Effector CD8-positive, alpha-beta T cell (primary cell): ENCODE data around the gene MED13L.

Experiments used
- DNase-seq: peaks from one replicate; lab custom pipeline; 2025; lab: John Stamatoyannopoulos, UW

MED13L gene

DNA sequence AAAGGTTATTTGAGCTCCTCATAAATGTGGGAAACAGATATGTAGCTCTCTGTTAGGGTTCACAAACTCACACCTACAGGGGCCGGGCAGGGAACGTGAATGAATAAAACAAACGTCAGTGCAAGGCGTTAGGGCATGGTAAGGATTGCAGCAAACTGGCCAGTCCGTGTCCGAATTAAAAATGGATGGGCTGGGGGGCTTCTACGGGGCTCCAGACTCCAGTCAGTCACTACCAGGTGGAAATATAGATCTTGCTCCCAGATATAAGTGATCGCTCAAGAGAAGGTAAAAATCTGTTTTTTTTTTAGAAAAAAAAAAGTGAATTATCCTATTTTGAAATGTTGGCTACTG is 333.1 kb downstream of the MED13L start:
- DNase-seq = no peak

DNA sequence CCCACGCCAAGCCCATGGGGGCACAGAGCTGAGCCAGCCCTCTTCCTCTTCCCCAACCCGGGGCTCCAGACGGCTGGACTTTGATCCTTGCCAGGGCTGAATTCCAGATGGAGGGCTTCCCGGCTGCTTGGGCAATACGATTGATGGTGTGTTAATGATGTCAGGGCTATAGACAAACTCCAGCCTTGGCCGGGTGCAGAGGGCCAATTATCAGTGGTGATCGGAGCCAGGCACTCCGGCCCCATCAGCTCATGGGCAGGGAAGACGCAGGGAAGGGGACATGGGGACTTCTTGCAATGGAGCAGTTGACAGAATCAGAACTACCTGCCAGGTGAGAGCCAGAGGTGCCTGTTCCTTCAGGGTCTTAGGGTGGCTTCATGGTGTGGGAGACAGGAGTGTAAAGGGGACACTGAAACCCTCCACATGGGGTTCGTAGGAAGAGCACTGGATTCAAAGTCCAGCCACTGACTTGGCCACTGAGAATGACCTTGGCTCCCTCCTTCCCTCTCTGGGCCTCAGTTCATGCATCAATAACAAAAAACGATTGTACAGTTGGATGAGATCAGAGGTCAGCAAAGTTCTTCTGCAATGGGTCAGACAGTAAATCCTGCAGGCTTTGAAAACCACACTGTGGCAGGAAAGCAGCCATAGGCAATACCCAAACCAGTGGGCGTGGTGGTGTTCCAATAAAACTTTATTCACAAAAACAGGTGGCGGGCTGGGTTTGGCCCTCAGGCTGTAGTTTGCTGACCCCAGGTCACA is 333.7 kb downstream of the MED13L start:
- no peak for DNase-seq

DNA sequence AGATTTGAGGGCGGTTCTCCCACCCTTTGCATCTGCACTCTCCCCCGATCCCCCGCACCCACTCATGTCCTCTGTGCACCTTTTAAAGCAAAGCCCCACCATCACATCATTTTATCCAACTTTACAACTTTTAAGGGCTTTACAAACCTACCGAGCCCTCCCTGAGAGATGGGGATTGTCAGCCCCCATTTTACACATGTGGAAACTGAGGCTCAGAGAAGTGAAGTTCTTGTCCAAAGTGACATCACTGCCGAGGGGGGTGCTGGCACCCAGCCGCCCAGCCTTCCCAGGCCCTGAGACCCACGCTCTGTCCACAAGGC is 334.2 kb downstream of the MED13L start:
- no peak for DNase-seq

DNA sequence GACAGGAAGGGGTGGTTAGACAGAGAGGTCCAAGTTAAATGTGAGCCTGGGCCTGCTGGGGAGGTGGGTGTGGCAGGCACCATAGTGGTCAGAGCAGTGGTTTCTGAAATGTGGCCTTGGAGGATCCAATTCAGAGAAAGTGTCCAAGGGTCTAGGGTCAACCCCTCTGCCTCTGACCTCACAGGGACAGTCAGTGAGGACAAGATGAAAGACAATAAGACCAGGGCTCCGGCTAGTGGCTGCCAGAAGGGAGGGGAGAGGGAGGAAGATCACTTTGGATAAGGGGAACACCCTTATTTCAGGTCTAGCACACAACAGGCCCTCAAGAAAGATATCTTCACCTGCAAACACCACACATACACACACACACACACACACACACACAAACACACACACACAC is 335.1 kb downstream of the MED13L start:
- DNase-seq = no peak

DNA sequence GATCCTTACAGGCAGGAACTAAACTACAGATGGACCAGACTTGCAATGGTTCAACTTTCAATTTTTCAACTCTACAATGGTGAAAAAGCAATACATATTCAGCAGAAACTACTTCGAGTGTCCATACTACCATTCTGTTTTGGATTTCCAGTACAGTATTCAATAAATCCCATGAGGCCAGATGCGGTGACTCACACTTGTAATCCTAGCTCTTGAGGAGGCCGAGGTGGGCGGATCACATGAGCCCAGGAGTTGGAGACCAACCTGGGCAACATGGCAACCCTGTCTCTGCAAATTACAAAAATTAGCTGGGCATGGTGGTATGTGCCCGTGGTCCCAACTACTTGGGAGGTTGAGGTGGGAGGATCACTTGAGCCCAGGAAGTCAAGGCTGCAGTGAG is 336.1 kb downstream of the MED13L start:
- DNase-seq = no peak

DNA sequence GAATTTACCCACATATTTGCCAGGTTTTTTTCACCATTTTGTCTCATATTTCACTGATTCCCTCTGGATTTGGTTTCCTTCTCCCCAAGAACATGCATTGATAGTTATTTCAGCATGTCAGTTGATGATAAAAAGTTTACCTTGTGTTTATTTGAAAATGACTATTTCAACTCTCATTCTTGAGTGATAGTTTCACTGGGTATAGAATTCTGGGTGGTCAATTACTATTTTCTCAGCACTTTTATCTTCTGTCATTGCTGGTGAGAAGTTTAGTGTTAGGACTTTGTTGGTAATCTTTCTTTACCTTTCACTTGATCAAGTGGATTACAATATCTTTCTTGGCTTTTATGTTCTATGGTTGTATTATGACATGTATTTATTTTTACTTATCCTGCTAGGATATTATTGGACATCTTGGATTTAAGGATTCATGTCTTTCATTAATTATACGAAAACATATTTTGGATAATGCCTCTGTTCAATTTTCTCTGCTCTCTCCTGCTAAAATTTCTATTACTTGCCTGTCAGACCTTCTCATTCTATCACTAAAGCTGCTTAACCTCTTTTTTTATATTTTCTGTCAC is 338.6 kb downstream of the MED13L start:
- DNase-seq = no peak

DNA sequence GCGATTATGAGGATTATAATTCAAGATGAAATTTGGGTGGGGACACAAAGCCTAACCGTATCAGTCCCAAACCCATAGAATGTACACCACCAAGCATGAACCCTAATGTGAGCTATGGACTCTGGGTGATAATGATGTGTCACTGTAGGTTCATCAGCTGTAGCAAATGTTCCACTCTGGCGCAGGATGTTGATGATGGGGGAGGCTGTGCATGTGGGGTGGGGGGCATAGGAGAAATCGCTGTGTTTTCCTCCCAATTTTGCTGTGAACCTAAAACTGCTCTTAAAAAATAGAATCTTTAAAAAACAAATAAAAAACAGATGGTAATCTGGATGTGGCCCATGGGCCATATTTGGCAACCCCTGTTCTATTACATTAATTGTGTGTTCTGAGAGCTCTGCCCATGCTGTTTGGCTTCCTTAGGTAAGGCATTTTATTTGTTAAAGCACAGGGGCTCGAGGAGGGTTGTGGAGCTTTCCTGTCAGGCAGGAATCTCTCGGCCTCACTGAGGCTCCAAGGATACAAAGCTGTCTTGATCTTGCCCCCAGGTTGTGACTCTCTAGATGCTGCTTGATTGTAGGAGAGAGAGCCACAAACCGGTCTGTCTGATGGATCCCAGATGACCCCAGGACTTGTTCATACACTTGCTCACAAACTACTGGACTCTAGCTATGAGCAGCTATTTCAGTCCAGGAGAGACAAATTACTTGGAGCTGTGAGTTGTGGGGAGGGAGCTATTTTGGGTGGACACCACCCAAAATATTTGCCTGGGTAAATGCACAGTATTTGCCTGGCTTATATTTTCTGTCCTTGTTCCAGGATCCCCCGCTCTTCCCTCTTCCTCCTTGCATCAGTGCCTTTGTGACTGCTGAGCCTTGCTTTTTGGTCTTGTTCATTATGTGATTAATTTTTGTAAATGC is 340.2 kb downstream of the MED13L start:
- no peak for DNase-seq

DNA sequence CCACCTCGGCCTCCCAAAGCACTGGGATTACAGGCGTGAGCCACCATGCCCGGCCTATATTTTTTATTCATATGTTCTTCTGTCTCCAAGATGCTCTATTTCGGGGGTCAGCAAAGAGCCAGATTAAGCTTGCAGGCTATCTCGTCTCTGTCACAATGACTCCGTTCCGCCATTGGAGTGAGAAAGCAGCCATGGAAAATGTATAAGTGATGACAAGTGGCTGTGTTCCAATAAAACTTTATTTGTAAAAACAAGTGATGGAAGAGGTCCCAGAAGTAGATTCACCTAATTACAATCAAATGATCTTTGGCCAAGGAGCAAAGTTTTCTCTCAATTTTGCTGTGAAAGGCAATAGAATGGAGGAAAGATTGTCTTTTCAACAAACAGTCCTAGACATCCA is 342.6 kb downstream of the MED13L start:
- DNase-seq = no peak

DNA sequence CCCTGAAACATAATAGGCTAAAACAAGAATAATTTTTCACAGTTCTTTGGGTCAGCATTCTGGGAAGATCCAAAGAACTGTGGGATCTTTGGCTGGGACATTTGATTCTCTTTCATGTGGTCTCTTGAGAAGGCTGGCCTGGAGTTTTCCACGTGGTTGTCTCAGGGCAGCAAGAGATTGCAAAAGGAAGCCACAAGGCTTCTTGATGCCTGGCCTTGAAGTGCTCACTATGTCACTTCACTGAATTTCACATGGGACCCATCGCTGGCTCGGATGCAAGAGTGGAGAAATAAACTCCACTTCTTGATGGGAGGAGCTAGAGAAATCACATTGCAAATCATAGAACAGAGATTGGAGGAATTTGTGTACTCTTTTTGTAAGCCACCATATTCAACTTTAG is 343.4 kb downstream of the MED13L start:
- no peak for DNase-seq

DNA sequence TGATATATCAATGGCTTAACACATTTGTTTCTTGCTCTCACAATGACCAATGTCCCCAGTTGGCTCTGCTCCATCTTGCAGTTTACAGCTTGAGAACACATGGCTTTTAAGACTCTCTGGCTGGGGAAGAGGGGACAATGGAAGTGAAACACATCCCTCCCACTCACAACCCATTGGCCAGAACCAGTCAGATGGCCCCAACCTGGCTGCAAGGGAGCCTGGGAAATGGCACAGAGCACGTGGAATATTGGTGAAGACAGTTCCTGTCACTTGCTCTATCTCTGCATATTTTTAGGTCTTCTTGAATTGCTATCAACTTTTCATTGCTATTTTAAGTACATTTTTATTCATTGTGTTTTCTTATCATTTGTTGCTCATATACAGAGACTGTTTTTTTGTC is 345.4 kb downstream of the MED13L start:
- DNase-seq = no peak

DNA sequence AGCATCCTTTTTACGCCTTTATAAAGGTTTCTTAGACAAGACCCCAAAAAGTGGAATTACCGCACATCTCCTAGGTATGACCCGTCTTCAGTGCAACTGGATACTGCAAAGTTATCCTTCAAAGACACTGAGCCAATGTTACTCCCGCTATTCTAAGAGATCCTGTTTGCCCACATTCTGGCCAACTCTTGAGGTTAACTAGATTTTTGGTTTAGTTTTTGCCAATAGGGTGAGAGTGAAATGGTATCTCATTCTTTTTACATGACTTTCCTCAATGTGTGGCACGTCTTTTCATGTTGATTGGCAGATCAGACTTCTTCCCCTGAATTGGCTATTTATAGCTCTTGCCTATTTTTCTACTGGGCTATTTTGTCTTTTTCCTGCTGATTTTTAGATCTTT is 347.2 kb downstream of the MED13L start:
- DNase-seq = no peak

DNA sequence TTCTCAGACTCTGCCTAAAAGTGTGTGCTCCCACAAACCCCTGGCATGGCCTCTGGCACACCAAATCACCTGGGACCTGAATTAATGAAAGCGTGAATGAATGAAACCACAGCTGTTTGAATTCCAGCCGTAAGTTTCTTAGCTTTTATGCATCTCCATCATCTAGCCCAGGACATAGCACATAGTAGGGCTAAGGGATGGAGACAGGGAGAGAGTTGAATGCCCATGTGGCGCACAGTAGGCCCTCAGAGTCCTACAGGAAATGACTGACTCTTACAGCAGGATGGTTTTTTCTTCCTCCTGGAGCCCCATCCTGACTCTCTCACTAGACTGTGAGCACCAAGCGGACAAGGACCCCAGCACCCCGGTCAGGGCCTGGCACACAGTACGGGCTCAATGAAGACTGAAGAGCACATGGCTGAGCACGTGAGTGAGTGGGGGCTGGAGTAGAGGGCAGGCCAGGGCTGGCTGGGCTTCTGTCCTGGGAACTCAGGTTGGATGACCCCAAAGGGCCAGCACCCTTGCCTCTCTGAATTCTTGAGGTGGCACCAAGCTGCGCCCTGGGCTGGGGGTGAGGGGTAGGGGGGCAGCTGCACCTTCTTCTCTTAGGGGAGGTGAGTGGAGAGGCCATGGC is 351.3 kb downstream of the MED13L start:
- no peak for DNase-seq

DNA sequence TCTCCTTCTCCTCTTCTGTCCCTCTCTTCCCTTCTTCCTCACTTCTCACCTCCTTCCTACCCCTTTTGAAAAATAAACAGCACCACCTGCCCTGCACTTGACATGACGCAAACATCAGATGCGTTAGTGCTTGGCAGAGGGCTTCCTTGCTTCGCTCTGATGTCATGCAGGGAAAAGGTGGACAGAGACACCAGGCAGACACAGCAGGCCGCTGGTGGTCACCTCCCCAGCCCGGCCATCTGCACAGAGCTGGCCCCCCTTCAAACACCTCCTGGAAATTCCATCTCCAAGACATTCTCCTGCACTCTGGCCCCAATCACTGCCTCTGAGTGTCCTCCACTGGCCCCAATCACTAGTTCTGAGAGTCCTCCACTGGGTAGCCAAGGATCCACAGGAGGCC is 353.6 kb downstream of the MED13L start:
- DNase-seq = no peak

DNA sequence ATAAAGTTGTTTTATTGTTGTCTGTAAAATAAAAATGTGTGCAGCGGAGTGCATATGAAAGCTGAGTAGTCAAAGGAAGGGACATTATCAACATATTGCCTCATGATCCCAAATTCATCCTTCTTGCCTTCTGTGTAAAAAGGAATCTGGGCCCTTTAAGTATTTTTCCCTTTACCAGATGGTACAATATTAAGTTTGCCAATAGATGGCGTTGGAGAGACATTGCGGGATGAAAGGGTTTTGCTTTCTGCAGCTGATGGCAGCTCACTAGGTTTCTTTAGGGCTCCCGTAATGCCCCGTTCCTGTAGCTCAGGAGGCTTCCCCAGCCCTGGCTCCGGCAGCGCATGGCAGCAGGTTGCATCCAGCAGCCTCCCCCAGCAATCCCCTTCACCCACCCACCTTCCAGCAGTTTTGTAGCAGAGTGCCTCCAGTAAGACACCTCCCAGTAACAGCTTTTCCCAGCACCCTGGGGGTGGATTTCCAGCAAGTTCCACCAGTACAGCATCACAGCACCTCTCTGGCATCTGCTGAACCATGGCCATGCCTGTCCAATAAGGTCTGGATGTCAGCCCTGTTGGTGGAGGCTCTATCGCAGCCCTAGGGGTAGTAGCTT is 354.4 kb downstream of the MED13L start:
- DNase-seq = no peak

DNA sequence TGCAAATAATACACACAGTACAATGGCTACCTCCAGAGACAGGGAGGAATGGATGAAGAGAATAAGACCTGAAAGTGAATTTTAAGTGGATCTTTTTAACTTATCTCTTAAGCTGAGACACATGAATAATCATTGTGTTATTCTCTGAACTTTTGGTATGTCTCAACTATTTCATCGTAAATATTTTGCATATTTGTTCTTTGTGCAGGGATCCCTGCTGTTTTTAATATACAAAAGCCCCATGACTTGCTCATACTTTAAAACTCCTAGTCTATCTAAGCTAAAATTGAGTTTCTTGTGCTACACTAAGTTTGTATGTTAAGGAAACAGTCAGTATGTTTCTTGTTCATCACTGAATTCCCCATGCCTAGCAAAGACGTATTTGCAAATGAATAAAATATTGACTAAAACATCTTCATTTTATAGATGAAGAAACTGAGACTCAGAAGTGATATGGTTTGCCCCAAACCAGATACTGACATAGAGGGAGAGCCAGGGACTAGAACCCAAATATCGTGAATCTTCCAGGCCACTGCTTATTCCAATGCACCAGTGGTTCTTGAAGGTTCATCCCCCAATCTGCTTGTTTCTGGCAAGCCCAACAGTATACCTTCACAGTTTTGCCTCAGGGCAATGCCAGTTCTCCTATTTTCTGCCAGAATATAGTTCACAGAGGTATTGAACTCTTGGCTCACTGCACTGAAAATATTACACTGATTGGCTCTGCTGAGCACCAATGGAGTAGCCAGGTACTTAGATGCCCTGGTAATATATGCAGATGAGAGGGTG is 356.9 kb downstream of the MED13L start:
- DNase-seq = no peak

DNA sequence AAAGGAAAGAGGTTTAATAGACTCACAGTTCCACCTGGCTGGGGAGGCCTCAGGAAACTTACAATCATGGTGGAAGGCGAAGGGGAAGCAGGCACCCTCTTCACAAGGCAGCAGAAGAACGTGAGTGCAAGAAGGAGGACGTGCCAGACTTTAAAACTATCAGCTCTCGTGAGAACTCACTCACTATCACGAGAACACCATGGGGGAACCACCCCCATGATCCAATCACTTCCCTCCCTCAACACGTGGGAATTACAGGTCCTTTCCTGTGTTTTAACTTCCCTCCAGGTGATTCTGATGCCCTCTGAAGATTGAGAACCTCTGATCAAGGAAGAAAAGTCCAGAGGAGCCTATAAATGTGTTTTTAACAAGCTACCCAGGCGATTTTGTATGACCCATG is 358.7 kb downstream of the MED13L start:
- DNase-seq = no peak

DNA sequence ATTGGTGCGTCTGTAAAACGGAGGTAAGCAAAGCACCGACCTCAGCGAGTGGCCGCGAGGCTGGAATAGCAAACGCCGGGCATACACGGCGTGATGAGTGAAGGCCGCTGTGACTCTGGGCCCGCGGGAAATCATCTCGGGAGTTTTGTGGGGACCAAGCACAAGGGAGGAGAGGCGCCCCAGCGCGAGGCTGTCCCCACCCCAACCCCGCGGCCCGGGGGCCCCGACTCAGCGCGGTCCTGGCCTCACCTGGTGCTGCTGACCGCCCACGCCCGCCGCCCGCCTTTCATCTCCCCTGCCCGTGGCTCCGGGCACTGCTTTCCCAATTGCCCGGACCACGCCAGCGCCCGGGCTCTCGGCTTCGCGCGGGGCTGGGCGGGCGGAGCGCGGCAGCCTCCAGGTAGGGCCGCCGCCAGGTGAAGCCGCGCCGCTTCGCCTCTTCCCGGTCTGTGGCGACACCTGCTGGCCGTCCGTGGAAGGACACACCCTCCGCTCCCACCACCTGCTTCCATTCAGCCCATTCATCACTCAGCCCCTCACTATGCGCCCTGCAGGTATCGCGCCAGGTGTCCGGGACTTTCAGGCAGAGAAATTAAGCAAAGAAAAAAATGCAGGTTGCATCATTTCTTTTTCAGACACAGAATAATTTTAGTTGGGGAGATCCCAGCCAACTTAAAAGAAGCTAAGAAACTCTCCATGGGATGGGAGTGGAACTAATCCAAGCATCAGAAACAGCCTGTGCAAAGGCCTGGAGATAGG is 360.4 kb downstream of the MED13L start:
- DNase-seq = peak; percentile 54

DNA sequence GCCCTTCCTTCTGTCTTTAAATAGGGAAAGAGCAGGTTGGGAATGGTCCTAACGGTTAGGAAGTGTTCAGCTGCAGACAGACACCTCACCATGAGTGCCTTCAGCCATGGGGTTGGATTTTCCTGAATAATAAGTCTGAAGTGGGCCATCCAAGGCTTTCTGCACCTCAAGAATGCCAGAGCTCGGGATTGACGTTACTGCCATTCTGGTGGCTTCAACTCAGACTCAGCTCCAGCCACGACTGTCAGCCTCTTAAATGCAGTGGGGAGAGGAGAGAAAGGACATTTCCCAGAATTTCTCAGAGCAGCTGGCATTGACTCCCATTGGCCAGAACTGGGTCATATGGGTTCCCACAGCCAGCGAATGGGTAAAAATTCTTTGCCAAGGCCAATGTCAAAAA is 363.4 kb downstream of the MED13L start:
- DNase-seq = no peak

DNA sequence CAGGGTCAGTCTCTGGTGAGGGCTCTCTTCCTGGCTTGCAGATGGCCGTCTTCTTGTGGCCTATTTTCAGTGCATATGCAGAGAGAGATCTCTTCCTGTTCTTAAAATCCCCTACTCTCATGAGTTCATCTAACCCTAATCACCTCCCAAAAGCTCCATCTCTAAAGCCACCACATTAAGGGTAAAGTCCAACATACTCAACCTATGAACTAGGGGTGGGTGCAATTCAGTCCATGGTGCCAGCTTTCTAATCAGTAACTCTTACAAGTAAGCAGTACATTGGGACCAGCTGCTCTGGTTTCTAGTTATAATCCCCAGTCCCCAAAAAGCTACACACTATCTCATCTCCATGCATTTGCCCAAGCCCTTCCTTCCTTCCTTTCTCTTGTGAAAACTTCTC is 365.1 kb downstream of the MED13L start:
- no peak for DNase-seq

DNA sequence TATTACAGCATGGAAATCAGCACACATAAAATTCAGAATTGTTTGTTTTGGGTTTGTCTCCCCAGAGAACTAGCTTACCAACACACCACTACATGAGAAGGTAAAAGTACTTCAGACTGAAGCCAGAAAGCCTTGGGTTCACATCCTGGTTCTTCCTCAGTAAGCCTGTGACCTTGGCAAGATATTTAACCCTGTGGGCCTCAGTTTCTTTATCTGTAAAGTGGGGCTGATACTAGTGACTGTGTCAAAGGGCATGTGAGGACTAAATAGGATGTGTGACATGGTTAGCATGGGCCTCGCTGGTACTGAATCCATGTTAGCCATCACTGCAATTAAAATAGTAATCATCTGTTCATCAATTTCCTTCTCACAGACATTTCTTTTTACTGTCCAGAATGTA is 366.1 kb downstream of the MED13L start:
- DNase-seq = no peak

DNA sequence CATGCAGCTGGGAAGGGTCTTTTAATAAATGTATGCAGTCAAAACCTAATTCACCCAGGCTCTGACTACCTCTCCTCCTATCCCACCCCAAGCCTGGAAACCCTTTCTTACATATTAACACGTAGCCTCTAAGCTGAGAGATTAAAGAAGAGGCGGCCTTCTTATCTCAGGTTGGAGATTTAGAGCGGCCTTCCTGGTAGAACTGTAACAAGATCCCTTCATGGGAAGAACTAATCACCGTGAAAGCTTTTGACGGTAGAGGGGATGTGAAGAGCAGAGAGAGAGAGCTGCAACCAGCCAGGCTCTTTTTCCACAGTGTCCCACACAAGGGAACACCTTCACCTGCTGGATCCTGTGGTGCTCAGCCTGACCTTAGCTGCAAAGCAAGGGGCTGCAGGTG is 367.4 kb downstream of the MED13L start:
- DNase-seq = no peak
